Spleen (tissue), 11 donors: ENCODE results near the gene MYO18A. TPM values are rescaled to one million over a fixed set of nuclear protein-coding genes. Genes with fewer than 3 reads are reported as not detected.

ENCODE experiments used
- DNase-seq: peaks from one replicate; pipeline ENCODE4 v3.0.0-alpha.2; 2020
- H3K27ac ChIP-seq, 8 donors: fragments of 200-600 bp; sonication (generic) in 7 of 8; 1 replicate in 4 of 8; 2 replicates in 4 of 8; pipeline versions ENCODE4 v1.5.0 to v1.8.0; 2016 to 2021; ENCODE audit warnings: inconsistent platforms in 4 of 8, mild to moderate bottlenecking in 4 of 8, moderate library complexity in 1 of 8
- H3K27me3 ChIP-seq, 7 donors: fragments of 200-600 bp; sonication (generic) in 6 of 7; replicated peaks in 1 of 7; 1 replicate in 4 of 7; 2 replicates in 3 of 7; pipeline versions ENCODE4 v1.5.0 to v1.8.0; 2016 to 2021; ENCODE audit warnings: inconsistent platforms in 3 of 7, mild to moderate bottlenecking in 1 of 7
- H3K36me3 ChIP-seq, 6 donors: fragments of 200-600 bp; sonication (generic) in 5 of 6; 1 replicate in 4 of 6; 2 replicates in 2 of 6; pipeline versions ENCODE4 v1.5.0 to v1.8.0; 2016 to 2021; ENCODE audit warnings: inconsistent platforms in 2 of 6
- H3K4me1 ChIP-seq, 6 donors: fragments of 200-600 bp; sonication (generic) in 5 of 6; 1 replicate in 3 of 6; 2 replicates in 3 of 6; pipeline versions ENCODE4 v1.5.0 to v1.8.0; 2016 to 2021; ENCODE audit warnings: inconsistent platforms in 3 of 6
- H3K4me3 ChIP-seq, 8 donors: fragments of 200-600 bp; sonication (generic) in 7 of 8; 1 replicate in 4 of 8; 2 replicates in 4 of 8; pipeline versions ENCODE4 v1.5.0 to v1.8.0; 2016 to 2021; ENCODE audit warnings: inconsistent platforms in 4 of 8, mild to moderate bottlenecking in 4 of 8, moderate library complexity in 2 of 8
- H3K9me3 ChIP-seq, 8 donors: fragments of 200-600 bp; sonication (generic) in 7 of 8; 1 replicate in 4 of 8; 2 replicates in 4 of 8; pipeline versions ENCODE4 v1.5.0 to v1.8.0; 2016 to 2021; ENCODE audit warnings: inconsistent platforms in 4 of 8
- CTCF ChIP-seq, 11 experiments: fragments of 200-600 bp in 7 of 11; fragments of 450-650 bp in 4 of 11; sonication (generic) in 4 of 11; IDR thresholded peaks in 8 of 11; conservative IDR thresholded peaks in 3 of 11; 1 replicate in 7 of 11; 2 replicates in 4 of 11; pipeline versions ENCODE4 v1.4.0 to v1.8.0; 2016 to 2021; ENCODE audit warnings: antibody characterized with exemption in 11 of 11, inconsistent platforms in 4 of 11, mild to moderate bottlenecking in 1 of 11
- POLR2A ChIP-seq, 3 donors: fragments of 450-650 bp; IDR thresholded peaks; one replicate each; pipeline ENCODE4 v1.5.1; 2017; ENCODE audit warnings: antibody characterized with exemption in 3 of 3, mild to moderate bottlenecking in 1 of 3
- POLR2AphosphoS5 ChIP-seq, 3 donors: sonication (generic); formaldehyde crosslinking; IDR thresholded peaks; one replicate each; pipeline ENCODE4 v1.5.1; 2017; ENCODE audit warnings: antibody characterized with exemption in 3 of 3
- WGBS, 5 donors: extraction: QIAGEN DNeasy Blood & Tissue Kit in 3 of 5; methylation state at CpG; one replicate each; pipeline versions ENCODE4 v1.1.5 to v1.1.7; 2013 to 2018; 5-methylcytosine and 5-hydroxymethylcytosine counted together
- intact Hi-C: fragments of 100-400 bp; cut with DNase I; formaldehyde crosslinking; loops from one replicate; pipeline ENCODE4 v1.15.0; 2023; ENCODE audit warnings: low total_unique reads
- polyA plus RNA-seq, 3 donors: library from polyadenylated mRNA; stranded (reverse); fragments of 200-250 nt; gene quantifications; one replicate each; pipeline ENCODE4 v1.2.1, GENCODE V29; 2013
- total RNA-seq, 7 donors: library from RNA; depleted of rRNA in 3 of 7; stranded (reverse); fragments of >200 nt in 3 of 7; fragmentation: NEBNext Ultra II Directional in 4 of 7; extraction: Animal tissue kit (Norgen Biotek cat#: 25700) in 4 of 7; gene quantifications; one replicate each; pipeline versions ENCODE4 v1.1.0 to v1.2.1, GENCODE V29; 2016 to 2021
- donor health status: healthy with polysubstance abuse.
- donor health status: DM: no; HTN: no; CAD: no; lungs with moderate emphysema.
- donor health status: DM: no; HTN: no; CAD: no.
- donor health status: Bipolar disorder and iron deficiency.
- donor health status: healthy.
- donor health status: DM: no; HTN: no; CAD: no.
- donor health status: DM: yes; HTN: yes; CAD: no.

MYO18A gene
- total and polyA plus RNA-seq, 10 donors = 24.2 to 114 (median 68.0) TPM

- Histone ChIP-seq H3K27me3 (peaks cover 0 to 19% (median 0%) of the 10 kb centered on the region in 7 donors), H3K36me3 (peaks cover 0 to 33% (median 7%) of the 10 kb centered on the region in 6 donors), H3K4me3 (peak overlapping the region in 7 of 8 donors; percentile 50 to 76 (median 54)), H3K9me3 (no peaks in the 10 kb centered on the region), H3K27ac (peak overlapping the region; percentile 76 to 95 (median 88)), H3K4me1 (peaks cover 28 to 94% (median 67%) of the 10 kb centered on the region in 6 donors)
- 22 to 53% (median 33%) methylated on average over 11 to 13 of the region's 13 CpGs for WGBS, 5 donors
- intact Hi-C loops = no loop called here
- TF ChIP-seq POLR2A (IDR thresholded peaks at IDR 0.05) (no peak), CTCF (IDR thresholded peaks at IDR 0.05 in 8 of 11, conservative IDR thresholded peaks at IDR 0.05 in 3 of 11) (no peak), POLR2AphosphoS5 (IDR thresholded peaks at IDR 0.05) (no peak)
- DNase-seq = no peak
Measured at GRCh38 chr17:29138184-29138955, 41.8 kb downstream of the MYO18A start.

- TF ChIP-seq POLR2A (IDR thresholded peaks at IDR 0.05) (no peak), CTCF (IDR thresholded peaks at IDR 0.05 in 8 of 11, conservative IDR thresholded peaks at IDR 0.05 in 3 of 11) (no peak), POLR2AphosphoS5 (IDR thresholded peaks at IDR 0.05) (no peak)
- WGBS, 5 donors = 64 to 75% (median 67%) methylated on average over 8 of the region's 8 CpGs
Measured at GRCh38 chr17:29136998-29137730, 43.0 kb downstream of the MYO18A start.

GRCh38 chr17:29135464-29135863 is 44.7 kb downstream of the MYO18A start:
- 28 to 46% (median 35%) methylated on average over 2 of the region's 2 CpGs for WGBS, 5 donors
- TF ChIP-seq POLR2AphosphoS5 (IDR thresholded peaks at IDR 0.05) (no peak), POLR2A (IDR thresholded peaks at IDR 0.05) (no peak), CTCF (IDR thresholded peaks at IDR 0.05 in 8 of 11, conservative IDR thresholded peaks at IDR 0.05 in 3 of 11) (no peak)
- intact Hi-C loops = no loop called here
- Histone ChIP-seq H3K9me3 (no peaks in the 10 kb centered on the region), H3K27me3 (peaks cover 0 to 9% (median 0%) of the 10 kb centered on the region in 7 donors), H3K36me3 (peaks cover 0 to 58% (median 7%) of the 10 kb centered on the region in 6 donors), H3K4me3 (no peak overlapping the region), H3K27ac (no peak overlapping the region), H3K4me1 (peaks cover 11 to 94% (median 58%) of the 10 kb centered on the region in 6 donors)
- DNase-seq = no peak

More at GRCh38 chr17:29136998-29137730, 43.0 kb downstream of the MYO18A start:
- Histone ChIP-seq H3K9me3 (no peaks in the 10 kb centered on the region), H3K36me3 (peaks cover 0 to 43% (median 7%) of the 10 kb centered on the region in 6 donors), H3K4me3 (no peak overlapping the region), H3K4me1 (peaks cover 26 to 94% (median 65%) of the 10 kb centered on the region in 6 donors), H3K27ac (peak overlapping the region in 1 of 8 donors; percentile 5), H3K27me3 (peaks cover 0 to 16% (median 0%) of the 10 kb centered on the region in 7 donors)
- DNase-seq = no peak
- intact Hi-C loops = no loop called here
